Mucosa of stomach (tissue), 1 donor: ENCODE measurements around the gene PRR5.

Experiments used
- H3K27me3 ChIP-seq: one replicate; pipeline ENCODE4 v1.7.0; 2013; ENCODE audit warnings: mild to moderate bottlenecking, low read length; ENCODE audit not compliant: control insufficient read depth, insufficient read depth
- H3K36me3 ChIP-seq: one replicate; pipeline ENCODE4 v1.7.0; 2013; ENCODE audit warnings: low read length; ENCODE audit not compliant: control insufficient read depth, insufficient read depth
- H3K4me1 ChIP-seq: one replicate; pipeline ENCODE4 v1.7.0; 2013; ENCODE audit warnings: mild to moderate bottlenecking, low read length; ENCODE audit not compliant: control insufficient read depth, insufficient read depth
- H3K4me3 ChIP-seq: one replicate; pipeline ENCODE4 v1.7.0; 2013; ENCODE audit warnings: low read length
- H3K9ac ChIP-seq: one replicate; pipeline ENCODE4 v1.7.0; 2013; ENCODE audit warnings: mild to moderate bottlenecking, low read length, moderate library complexity
- H3K9me3 ChIP-seq: one replicate; pipeline ENCODE4 v1.7.0; 2013; ENCODE audit warnings: mild to moderate bottlenecking, low read length, moderate library complexity; ENCODE audit not compliant: control insufficient read depth
- donor health status: Pancreatic carcinoma.

PRR5 gene

DNA sequence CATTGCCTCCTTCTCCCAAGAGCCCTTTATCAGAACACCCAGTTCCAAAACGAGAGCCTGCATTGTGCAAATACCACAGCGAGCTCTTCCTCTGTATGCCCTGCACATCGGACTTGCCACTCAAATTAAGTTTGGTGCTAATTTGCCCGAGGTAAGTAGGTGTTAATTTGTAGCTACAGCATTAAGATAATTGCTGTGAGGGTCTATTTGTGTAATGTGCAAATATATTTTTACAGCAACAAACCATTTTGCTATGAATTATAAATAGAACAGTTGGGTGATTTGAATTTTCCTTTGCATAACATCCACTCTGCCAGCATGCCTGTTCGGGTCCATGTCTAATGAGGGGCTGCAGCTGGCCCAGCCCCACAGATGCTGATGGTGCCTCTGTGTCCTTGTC is 58.5 kb downstream of the PRR5 start:
- Histone ChIP-seq H3K9me3 (no peaks in the 10 kb centered on the region), H3K27me3 (no peaks in the 10 kb centered on the region), H3K4me1 (peaks cover 13% of the 10 kb centered on the region), H3K9ac (no peak overlapping the region), H3K4me3 (no peak overlapping the region), H3K36me3 (no peaks in the 10 kb centered on the region)

DNA sequence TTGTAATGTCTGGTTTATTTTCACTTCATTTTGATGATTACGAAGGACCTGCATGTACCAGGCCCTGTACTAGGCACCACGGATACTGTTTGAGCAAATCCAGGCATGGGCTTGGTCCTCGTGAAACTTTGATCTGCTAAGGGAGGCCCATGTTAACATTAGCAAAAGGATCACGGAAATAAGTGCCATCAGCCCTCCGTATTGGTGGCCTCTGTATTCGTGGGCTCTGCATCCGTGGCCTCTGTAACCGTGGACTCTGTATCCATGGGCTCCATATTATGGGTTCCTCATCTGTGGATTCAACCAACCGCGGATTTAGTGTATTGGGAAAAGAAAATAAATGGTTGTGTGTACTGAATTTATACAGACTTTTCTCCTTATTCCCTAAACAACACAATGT is 59.0 kb downstream of the PRR5 start:
- H3K36me3 ChIP-seq: no peaks in the 10 kb centered on the region
- H3K9ac ChIP-seq: no peak overlapping the region
- H3K9me3 ChIP-seq: no peaks in the 10 kb centered on the region
- peaks cover 7% of the 10 kb centered on the region for H3K4me1 ChIP-seq
- H3K27me3 ChIP-seq: no peaks in the 10 kb centered on the region
- no peak overlapping the region for H3K4me3 ChIP-seq

DNA sequence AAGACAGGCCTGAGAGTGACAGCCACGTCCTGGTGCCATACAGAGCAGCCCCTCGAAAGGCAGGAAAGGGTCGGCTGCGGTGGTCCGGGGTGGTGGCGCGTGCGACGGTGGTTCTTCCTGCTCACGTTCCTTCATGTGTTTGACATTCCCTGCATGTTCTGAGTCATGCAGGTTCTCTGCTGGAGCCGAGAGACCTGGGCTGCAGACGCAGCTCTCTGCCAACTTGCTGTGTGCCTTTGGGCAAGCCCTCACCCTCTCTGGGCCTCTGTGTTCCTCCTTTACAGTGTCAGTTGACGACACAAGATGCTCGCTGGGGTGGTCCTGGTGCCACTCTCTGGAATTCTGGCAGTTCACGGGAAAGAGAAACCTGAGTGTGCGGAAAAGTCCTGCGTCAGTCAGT is 62.4 kb downstream of the PRR5 start:
- no peaks in the 10 kb centered on the region for H3K27me3 ChIP-seq
- no peak overlapping the region for H3K4me3 ChIP-seq
- H3K9ac ChIP-seq: no peak overlapping the region
- H3K9me3 ChIP-seq: no peaks in the 10 kb centered on the region
- no peaks in the 10 kb centered on the region for H3K36me3 ChIP-seq
- peaks cover 5% of the 10 kb centered on the region for H3K4me1 ChIP-seq

DNA sequence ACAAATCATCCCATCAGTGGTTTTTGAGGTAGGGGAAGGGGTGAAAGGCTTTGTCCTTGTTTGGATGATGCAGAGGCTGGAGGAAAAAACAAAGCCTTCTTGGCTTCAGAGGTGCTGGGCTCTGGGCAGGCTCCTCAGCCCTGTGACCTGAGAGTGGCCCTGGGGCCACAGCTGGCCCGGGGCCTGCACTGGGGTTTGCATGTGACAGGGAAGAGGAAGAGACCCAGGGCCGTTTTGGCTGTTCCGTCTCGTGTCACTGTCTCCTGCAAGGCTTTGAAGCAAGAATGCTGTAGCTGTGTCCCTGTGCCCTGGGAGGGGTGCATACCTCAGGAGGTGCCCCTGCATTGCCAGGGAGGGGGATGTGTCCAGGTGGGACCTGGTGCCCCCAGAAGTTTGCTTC is 63.0 kb downstream of the PRR5 start:
- Histone ChIP-seq H3K4me3 (no peak overlapping the region), H3K36me3 (no peaks in the 10 kb centered on the region), H3K27me3 (no peaks in the 10 kb centered on the region), H3K9ac (no peak overlapping the region), H3K9me3 (no peaks in the 10 kb centered on the region), H3K4me1 (no peaks in the 10 kb centered on the region)

DNA sequence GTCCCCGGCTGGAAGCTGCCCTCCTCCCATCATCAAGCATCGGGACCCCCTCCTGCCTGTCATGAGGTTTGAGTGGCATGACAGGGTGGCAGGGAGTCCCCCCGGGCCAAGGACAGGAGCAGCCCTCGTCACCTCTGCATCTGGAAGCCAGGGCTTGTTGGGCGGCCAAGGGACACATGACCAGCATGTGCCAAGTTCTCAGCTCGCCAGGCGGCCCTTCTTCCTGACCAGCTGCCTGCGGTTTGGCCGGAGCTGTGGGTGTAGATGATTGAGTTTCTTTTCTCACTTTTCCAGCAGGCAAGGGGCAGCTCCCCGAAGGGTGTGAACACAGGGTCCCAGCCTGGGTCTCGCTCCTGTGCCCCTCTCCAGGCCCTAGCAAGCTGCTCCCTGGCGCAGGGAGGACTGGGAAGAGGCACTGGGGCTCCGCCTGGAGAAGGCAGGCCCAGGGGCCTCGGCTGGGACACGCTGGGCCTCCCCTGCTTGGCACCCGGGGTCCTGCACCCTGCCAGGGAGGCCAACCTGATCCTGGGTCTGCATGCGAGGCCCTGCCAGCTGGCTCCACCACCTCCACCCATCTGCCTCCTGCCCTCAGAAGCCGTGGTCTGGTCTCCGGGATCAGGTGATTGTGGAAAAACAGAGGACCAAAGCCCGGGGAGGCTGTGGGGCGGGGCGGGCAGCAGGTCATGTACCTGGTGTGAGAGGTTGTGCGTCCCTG is 63.7 kb downstream of the PRR5 start:
- H3K4me1 ChIP-seq: no peaks in the 10 kb centered on the region
- H3K27me3 ChIP-seq: no peaks in the 10 kb centered on the region
- no peak overlapping the region for H3K9ac ChIP-seq
- H3K4me3 ChIP-seq: no peak overlapping the region
- no peaks in the 10 kb centered on the region for H3K36me3 ChIP-seq
- H3K9me3 ChIP-seq: no peaks in the 10 kb centered on the region

DNA sequence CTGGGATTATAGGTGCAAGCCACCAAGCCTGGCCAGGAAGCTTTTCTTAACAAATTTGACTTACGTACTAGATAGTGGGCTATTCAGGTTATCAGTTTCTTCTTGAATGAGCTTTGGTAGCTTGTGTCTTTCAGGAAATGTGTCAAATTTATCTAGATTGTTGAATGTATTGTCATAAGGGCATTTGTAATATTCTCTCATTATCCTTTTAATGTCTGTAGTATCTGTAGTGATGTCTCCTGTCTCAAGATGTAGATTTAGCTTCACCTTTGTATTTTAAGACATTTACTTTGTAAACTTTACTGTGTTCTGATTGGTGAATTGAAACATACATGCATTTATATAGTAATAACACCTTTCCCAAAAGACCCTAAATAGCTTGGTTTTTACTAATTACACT is 71.1 kb downstream of the PRR5 start:
- Histone ChIP-seq H3K36me3 (no peaks in the 10 kb centered on the region), H3K9ac (no peak overlapping the region), H3K9me3 (no peaks in the 10 kb centered on the region), H3K4me1 (no peaks in the 10 kb centered on the region), H3K27me3 (no peaks in the 10 kb centered on the region), H3K4me3 (no peak overlapping the region)

DNA sequence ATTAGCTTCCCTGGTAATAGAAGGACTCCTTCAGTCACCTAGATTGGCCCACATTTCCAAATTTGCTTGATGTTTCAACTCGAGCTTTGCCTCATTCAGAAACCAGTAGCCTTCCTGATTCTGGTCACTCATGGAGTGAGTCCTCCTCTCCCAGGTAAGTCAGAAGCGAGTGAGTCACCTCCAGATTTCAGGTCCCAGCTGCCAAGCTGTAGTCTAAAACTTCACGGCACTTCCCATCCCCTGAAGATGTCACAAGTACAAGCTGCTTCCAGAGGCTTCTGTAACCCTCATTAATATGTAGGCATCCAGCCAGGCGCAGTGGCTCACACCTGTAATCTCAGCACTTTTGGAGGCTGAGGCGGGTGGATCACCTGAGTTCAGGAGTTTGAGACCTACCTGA is 73.9 kb downstream of the PRR5 start:
- Histone ChIP-seq H3K9ac (no peak overlapping the region), H3K4me3 (no peak overlapping the region), H3K36me3 (no peaks in the 10 kb centered on the region), H3K27me3 (no peaks in the 10 kb centered on the region), H3K4me1 (no peaks in the 10 kb centered on the region), H3K9me3 (no peaks in the 10 kb centered on the region)

DNA sequence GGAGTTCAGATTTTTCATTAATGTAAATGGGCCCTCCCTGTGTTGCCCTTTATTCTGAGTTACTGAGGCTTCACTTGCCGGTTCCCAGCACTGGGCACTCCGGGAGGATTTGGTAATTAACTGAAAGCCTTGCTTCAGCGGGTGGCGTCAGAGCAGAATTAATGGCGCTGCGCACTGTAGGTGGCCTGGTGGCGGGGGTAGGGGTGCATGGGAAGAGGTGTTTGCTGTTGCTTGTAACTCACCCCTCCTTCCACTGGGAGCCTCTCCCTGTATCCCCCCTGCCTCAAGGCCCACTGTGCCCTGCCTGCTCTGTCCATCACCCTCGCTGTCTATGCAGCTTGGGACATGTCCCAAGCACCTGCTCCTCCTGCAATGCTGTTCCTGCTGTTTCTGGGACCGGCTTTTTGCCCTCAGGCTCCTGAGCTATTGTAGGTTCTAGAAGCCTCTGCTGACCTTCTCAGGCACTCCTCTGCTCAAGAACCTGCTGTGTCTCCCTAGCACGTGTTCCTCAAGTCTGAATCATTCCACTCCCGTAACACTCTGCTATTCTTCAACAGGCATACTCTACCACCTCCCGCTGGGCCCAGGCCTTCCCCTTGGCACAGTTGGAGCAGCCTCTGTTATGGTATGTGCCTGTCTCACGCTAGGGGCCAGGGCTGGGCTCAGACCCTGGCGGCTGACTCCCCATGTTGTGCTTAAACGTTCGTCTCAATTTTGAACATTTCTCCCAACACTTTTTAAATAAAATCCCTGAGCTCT is 74.8 kb downstream of the PRR5 start:
- Histone ChIP-seq H3K36me3 (no peaks in the 10 kb centered on the region), H3K9me3 (no peaks in the 10 kb centered on the region), H3K4me1 (no peaks in the 10 kb centered on the region), H3K4me3 (no peak overlapping the region), H3K27me3 (no peaks in the 10 kb centered on the region), H3K9ac (no peak overlapping the region)

DNA sequence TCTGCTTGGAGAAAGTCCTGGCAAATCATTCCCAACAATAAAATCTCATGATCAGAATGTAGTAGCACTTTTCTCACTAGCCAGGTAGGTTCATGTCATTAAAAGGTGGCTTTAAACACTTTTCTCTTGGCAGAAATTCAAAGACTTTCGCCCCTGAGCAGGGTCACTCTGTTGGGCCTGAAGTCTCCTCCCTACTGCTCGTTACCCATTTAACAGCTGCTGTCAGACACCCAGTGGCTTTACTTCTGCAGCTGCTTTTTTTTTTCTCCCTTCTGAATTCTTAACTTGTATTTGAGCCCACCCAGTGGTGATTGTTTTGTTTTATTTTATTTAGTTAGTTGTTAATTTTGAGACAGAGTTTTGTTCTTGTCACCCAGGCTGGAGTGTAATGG is 75.4 kb downstream of the PRR5 start:
- no peak overlapping the region for H3K4me3 ChIP-seq
- no peaks in the 10 kb centered on the region for H3K27me3 ChIP-seq
- H3K9ac ChIP-seq: no peak overlapping the region
- no peaks in the 10 kb centered on the region for H3K4me1 ChIP-seq
- H3K36me3 ChIP-seq: no peaks in the 10 kb centered on the region
- H3K9me3 ChIP-seq: no peaks in the 10 kb centered on the region

DNA sequence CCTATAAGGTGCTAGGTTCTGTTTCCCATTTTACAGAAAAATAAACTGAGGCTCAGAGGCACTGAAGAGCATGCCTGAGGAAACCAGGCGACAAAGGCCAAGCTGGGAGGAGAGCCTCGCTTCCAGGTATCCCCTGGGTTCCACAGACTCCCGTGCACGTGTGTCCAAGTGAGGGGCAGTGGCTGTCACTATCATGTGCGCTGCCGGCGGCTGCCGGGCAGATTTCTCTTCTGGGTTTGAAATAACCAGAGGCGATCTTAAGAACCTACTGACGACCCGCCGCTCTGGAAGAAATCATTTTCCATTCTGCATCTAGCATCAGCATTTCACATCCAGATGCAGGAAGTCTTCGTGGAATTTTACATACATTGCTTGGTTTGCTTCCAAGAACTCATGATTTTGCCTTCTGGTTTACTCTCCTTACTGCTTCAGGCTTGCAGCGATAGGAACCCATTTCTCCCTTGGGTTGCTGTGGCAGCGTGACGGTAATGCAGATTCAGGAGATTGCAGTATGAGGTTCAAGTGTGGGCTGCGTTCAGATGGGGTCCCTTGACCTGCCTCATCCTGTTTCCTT is 79.0 kb downstream of the PRR5 start:
- Histone ChIP-seq H3K9ac (no peak overlapping the region), H3K9me3 (no peaks in the 10 kb centered on the region), H3K36me3 (no peaks in the 10 kb centered on the region), H3K4me3 (no peak overlapping the region), H3K27me3 (no peaks in the 10 kb centered on the region), H3K4me1 (no peaks in the 10 kb centered on the region)

DNA sequence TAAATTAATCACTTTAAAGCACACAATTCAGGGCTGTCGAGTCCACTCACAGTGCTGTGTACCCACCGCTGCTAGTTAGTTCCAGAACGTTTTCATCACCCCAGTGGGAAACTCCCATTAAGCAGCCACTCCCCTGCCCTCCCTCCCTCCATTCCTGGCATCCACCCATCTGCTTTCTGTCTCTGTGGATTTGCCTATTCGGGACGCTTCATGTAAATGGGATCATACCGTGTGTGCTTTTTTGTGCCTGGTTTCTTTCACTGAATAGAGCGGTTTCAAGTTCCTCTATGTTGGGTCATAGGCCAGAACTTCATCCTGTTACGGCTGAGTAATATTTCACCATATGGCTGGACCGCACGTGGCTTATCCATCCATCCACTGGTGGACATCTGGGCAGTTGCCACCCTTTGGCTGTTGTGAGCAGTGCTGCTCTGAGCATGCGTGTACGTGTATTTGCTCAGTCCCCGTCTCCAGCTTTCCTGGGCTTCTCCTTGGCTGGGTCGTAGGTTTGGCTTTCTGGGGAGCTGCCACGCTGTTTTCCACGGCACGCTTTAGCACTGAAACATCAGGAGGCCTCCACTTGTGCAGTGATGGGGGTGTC is 80.5 kb downstream of the PRR5 start:
- Histone ChIP-seq H3K27me3 (no peaks in the 10 kb centered on the region), H3K9me3 (no peaks in the 10 kb centered on the region), H3K36me3 (no peaks in the 10 kb centered on the region), H3K4me3 (no peak overlapping the region), H3K4me1 (no peaks in the 10 kb centered on the region), H3K9ac (no peak overlapping the region)

DNA sequence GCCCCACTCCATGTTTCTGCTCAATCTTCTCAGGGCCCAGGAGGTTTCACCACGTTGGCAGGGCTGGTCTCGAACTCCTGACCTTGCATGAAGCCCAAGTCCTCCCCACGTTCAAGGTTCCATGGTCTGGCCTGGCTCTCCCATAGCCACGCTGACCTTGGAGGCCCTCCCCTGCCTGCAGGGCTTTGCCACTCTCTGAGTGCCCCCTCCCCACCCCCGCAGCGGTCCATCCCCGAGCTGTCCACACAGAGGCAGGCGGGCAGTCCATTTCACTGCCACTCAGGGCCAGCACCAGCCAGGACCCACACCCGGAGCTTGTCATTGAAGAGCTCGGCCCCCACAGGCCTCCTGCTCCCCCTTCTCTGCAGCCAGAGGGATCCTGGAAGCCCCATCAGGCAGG is 81.1 kb downstream of the PRR5 start:
- no peaks in the 10 kb centered on the region for H3K4me1 ChIP-seq
- H3K9ac ChIP-seq: no peak overlapping the region
- no peaks in the 10 kb centered on the region for H3K36me3 ChIP-seq
- no peaks in the 10 kb centered on the region for H3K9me3 ChIP-seq
- no peaks in the 10 kb centered on the region for H3K27me3 ChIP-seq
- H3K4me3 ChIP-seq: no peak overlapping the region
